ENCODE data around the gene COQ8A.
A peak's percentile ranks its signal among the peaks of the same experiment; 100 is the strongest.
"Not testable (repeated sequence)": the region's sequence is repeated elsewhere in the genome, so short reads cannot be mapped to it uniquely, and the experiment has no call there.

Gene COQ8A

GRCh38 chr1:226929260-226930111 lies 10.6 kb upstream of the COQ8A start:
- not testable (repeated sequence) for DNase-seq

GRCh38 chr1:226934483-226935237 lies 5.4 kb upstream of the COQ8A start:
- no peak for DNase-seq

- no peak for DNase-seq
Observed at GRCh38 chr1:226937940-226938725, 2.0 kb upstream of the COQ8A start.

- no peak for DNase-seq
Observed at GRCh38 chr1:226938903-226939437, 1.1 kb upstream of the COQ8A start.

GRCh38 chr1:226939438-226940028 lies 561 bp upstream of the COQ8A start:
- DNase-seq, result peak; percentile 89

- no peak for DNase-seq
Observed at GRCh38 chr1:226940806-226941067, 643 bp downstream of the COQ8A start.

- DNase-seq, result no peak
Observed at GRCh38 chr1:226942392-226942791, 2.3 kb downstream of the COQ8A start.

- no peak for DNase-seq
Observed at GRCh38 chr1:226943156-226943555, 3.1 kb downstream of the COQ8A start.

- DNase-seq, result no peak
Observed at GRCh38 chr1:226943927-226944326, 3.8 kb downstream of the COQ8A start.

GRCh38 chr1:226945106-226945857 lies 5.2 kb downstream of the COQ8A start:
- peak; percentile 86 for DNase-seq

GRCh38 chr1:226945858-226946245 lies 5.8 kb downstream of the COQ8A start:
- no peak for DNase-seq

- no peak for DNase-seq
Observed at GRCh38 chr1:226946285-226946684, 6.2 kb downstream of the COQ8A start.

GRCh38 chr1:226946841-226947240 lies 6.7 kb downstream of the COQ8A start:
- no peak for DNase-seq

- no peak for DNase-seq
Observed at GRCh38 chr1:226948051-226948450, 8.0 kb downstream of the COQ8A start.

GRCh38 chr1:226948480-226948879 lies 8.4 kb downstream of the COQ8A start:
- DNase-seq, result no peak

GRCh38 chr1:226948996-226949395 lies 8.9 kb downstream of the COQ8A start:
- no peak for DNase-seq

GRCh38 chr1:226949401-226949800 lies 9.3 kb downstream of the COQ8A start:
- DNase-seq, result no peak

GRCh38 chr1:226950316-226950715 lies 10.2 kb downstream of the COQ8A start:
- DNase-seq, result no peak

- DNase-seq, result no peak
Observed at GRCh38 chr1:226950871-226951270, 10.8 kb downstream of the COQ8A start.

- DNase-seq, result no peak
Observed at GRCh38 chr1:226951286-226952117, 11.4 kb downstream of the COQ8A start.

GRCh38 chr1:226952118-226952441 lies 12.0 kb downstream of the COQ8A start:
- DNase-seq, result no peak

Measured in NCI-H2081 treated with DMSO at 0.1 percent for 48 hours (cell line).